ACC112 (cell line): ENCODE measurements around the gene FCHSD2.
"Not testable (repeated sequence)": the region's sequence is repeated elsewhere in the genome, so short reads cannot be mapped to it uniquely, and the experiment has no call there.

Source experiments
- H2AFZ ChIP-seq: fragments of 200-600 bp; sonication (generic); one replicate; pipeline ENCODE4 v1.6.0; 2017; ENCODE audit warnings: antibody characterized with exemption, low read length; ENCODE audit not compliant: unreplicated experiment
- H3K27ac ChIP-seq: fragments of 200-600 bp; sonication (generic); 2 replicates; pipeline ENCODE4 v1.5.1; 2014; ENCODE audit warnings: low read depth, mild to moderate bottlenecking, antibody characterized with exemption, low read length, moderate library complexity
- H3K27me3 ChIP-seq: fragments of 200-600 bp; sonication (generic); 2 replicates; pipeline ENCODE4 v1.6.1; 2014; ENCODE audit warnings: mild to moderate bottlenecking, antibody characterized with exemption, low read length, moderate library complexity, mixed read lengths; ENCODE audit not compliant: insufficient read depth
- H3K36me3 ChIP-seq: fragments of 200-600 bp; sonication (generic); 2 replicates; pipeline ENCODE4 v1.6.1; 2016; ENCODE audit warnings: mild to moderate bottlenecking, antibody characterized with exemption, low read length, moderate library complexity, mixed read lengths; ENCODE audit not compliant: insufficient read depth
- H3K4me1 ChIP-seq: fragments of 200-600 bp; sonication (generic); one replicate; pipeline ENCODE4 v1.6.1; 2016; ENCODE audit warnings: low read length, mixed read lengths; ENCODE audit not compliant: insufficient read depth, unreplicated experiment, control insufficient read depth
- H3K4me3 ChIP-seq: fragments of 200-600 bp; sonication (generic); 2 replicates; pipeline ENCODE4 v1.5.1; 2014; ENCODE audit warnings: mild to moderate bottlenecking, low read depth, low read length
- H3K79me2 ChIP-seq: fragments of 200-600 bp; sonication (generic); one replicate; pipeline ENCODE4 v1.6.0; 2016; ENCODE audit warnings: low read length; ENCODE audit not compliant: control insufficient read depth, unreplicated experiment, insufficient read depth

The FCHSD2 gene

DNA sequence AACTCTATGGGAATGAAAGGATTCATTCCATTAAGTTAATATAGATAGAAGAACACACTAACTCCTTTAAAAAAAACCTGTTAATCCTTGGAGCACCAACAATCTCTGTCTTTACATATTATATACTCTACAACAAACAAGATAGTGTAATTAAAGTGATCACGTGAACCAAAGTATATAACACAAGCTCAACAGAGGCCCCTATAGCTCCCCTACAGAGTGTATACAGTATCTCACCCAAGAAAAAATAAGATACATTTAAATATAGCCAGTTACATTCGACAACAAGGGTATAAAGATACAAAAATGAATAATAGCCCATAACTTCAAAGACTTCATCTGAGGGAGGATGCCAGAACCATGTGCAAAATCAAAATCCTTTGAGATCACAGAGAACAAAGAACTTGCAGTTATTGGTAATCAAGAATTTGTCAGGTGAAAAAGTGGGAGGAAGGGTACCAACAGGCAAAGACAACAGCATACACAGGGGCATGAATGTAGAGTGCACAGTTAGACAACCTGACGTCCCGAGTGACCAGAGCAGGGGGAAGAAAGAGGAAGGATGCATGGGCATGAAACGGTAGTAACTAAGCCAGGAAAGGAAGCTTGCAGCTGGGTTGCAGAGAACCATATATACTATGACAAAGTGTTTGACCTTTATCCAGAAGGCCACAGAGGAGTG is 4.7 kb downstream of the FCHSD2 start:
- Histone ChIP-seq H3K79me2 (peaks cover 27% of the 10 kb centered on the region), H3K4me3 (no peak overlapping the region), H3K36me3 (0 out of 2 replicates have a peak, but pooled peaks cover under 1% of the 10 kb centered on the region)

GRCh38 chr11:73136722-73137121 is 5.4 kb downstream of the FCHSD2 start:
- not testable (repeated sequence) for H3K36me3 ChIP-seq, H3K4me3 ChIP-seq, H3K27me3 ChIP-seq, H2AFZ ChIP-seq, H3K27ac ChIP-seq
- Histone ChIP-seq H3K4me1 (peaks cover 12% of the 10 kb centered on the region), H3K79me2 (peaks cover 29% of the 10 kb centered on the region)

More for the DNA sequence above, 4.7 kb downstream of the FCHSD2 start:
- H3K27me3 ChIP-seq: no peaks in the 10 kb centered on the region
- no peak overlapping the region for H3K27ac ChIP-seq
- H2AFZ ChIP-seq: no peak overlapping the region
- peaks cover 12% of the 10 kb centered on the region for H3K4me1 ChIP-seq

DNA sequence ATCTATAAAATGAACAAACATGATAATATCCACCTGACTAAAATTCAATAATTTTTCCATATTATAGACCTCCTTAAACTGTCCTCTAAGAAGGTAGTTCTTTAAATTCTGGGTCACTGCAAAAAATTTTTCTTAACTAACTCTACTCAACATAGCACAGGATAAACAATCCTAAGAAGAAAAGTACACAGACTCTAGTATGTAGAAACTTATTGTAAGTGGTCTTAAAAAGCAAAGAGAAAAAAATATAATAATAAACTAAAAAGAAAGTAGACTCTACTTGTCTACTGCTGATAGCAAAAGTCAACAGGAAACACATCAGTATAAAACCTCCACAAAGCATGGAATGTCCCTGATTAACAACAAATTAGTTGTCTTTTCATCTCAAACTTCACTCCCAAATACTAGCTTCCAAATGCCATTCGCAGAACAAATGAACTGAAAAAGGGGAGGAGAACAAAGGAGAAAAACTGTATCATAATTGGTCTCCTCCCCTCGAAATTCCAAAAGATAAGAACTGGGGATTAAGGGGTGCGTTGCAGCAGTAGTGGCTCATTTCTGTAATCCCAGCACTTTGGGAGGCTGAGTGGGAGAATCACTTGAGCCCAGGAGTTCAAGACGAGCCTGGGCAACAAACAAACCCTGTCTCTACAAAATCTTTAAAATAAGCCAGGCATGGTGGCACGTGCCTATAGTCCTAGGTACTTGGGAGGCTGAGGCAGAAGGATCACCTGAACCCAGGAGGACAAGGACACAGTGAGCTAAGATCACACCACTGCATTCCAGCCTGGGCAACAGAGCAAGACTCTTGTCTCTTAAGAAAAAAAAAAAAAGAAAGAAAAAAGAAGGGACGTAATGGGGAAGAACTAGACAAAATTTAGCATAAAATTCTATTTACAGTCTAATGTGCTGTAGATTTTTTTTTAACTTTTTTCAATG is 6.5 kb downstream of the FCHSD2 start:
- Histone ChIP-seq H3K27me3 (no peaks in the 10 kb centered on the region), H3K79me2 (peaks cover 21% of the 10 kb centered on the region), H3K36me3 (0 out of 2 replicates have a peak, but pooled peaks cover 8% of the 10 kb centered on the region), H3K27ac (no peak overlapping the region), H3K4me1 (peaks cover 12% of the 10 kb centered on the region), H2AFZ (no peak overlapping the region), H3K4me3 (no peak overlapping the region)

GRCh38 chr11:73132349-73132748 is 9.8 kb downstream of the FCHSD2 start:
- not testable (repeated sequence) for H3K36me3 ChIP-seq, H3K79me2 ChIP-seq, H3K27ac ChIP-seq, H2AFZ ChIP-seq, H3K4me3 ChIP-seq, H3K4me1 ChIP-seq, H3K27me3 ChIP-seq

DNA sequence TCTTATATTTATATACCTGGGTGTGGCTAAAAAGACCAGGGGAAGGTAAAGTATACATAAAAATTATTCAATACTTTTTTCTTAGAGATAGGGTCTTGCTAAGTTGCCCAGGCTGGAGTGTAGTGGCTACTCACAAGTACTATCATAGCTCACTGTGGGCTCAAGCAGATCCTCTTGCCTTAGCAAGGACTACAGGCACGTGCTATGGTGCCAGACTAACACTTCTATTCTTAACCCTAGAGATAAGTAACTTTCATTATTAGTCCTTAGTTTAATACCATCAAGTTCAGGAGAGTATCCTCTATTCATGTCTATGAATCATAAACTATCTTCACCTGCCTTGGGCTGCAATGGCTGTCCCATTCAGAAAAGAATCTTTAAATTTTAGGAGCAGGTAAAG is 11.9 kb downstream of the FCHSD2 start:
- Histone ChIP-seq H3K4me1 (no peaks in the 10 kb centered on the region), H3K27ac (no peak overlapping the region), H3K27me3 (no peaks in the 10 kb centered on the region), H3K4me3 (no peak overlapping the region), H2AFZ (no peak overlapping the region), H3K79me2 (peaks cover 2% of the 10 kb centered on the region), H3K36me3 (peaks cover 8% of the 10 kb centered on the region; the same call in 1 of the 2 replicates)

- Histone ChIP-seq H3K79me2 (peaks cover 2% of the 10 kb centered on the region), H3K36me3 (peaks cover 12% of the 10 kb centered on the region; the same call in 1 of the 2 replicates), H3K27me3 (no peaks in the 10 kb centered on the region), H3K4me3 (no peak overlapping the region), H3K4me1 (no peaks in the 10 kb centered on the region), H2AFZ (no peak overlapping the region), H3K27ac (no peak overlapping the region)
Measured at GRCh38 chr11:73129198-73129597, 12.9 kb downstream of the FCHSD2 start.

- Histone ChIP-seq H3K27me3 (no peaks in the 10 kb centered on the region), H3K4me1 (no peaks in the 10 kb centered on the region), H3K4me3 (no peak overlapping the region), H3K36me3 (peaks cover 7% of the 10 kb centered on the region; the same call in 1 of the 2 replicates), H3K79me2 (peaks cover 2% of the 10 kb centered on the region), H2AFZ (no peak overlapping the region), H3K27ac (no peak overlapping the region)
Measured at GRCh38 chr11:73126804-73127480, 15.2 kb downstream of the FCHSD2 start.

DNA sequence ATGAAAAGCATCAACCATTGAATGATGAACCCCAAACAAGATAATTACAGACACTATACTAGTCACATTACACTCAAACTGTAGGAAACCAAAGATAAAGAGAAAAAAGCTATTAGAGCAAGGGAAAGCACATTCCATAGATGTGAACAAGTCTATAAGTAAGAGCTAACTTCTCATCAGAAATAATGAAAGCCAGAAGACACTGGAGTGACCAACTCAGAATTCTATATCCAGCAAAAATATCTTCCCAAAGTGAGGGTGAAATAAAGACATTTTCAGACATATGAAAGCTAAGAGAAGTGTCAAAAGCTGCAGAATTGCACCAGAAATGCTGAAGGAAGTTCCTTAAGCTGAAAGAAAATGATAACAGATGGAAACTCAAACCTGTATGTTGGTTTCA is 17.3 kb downstream of the FCHSD2 start:
- H2AFZ ChIP-seq: no peak overlapping the region
- H3K79me2 ChIP-seq: no peaks in the 10 kb centered on the region
- peaks cover 4% of the 10 kb centered on the region; the same call in 1 of the 2 replicates for H3K36me3 ChIP-seq
- H3K27me3 ChIP-seq: no peaks in the 10 kb centered on the region
- no peak overlapping the region for H3K27ac ChIP-seq
- no peak overlapping the region for H3K4me3 ChIP-seq
- no peaks in the 10 kb centered on the region for H3K4me1 ChIP-seq

DNA sequence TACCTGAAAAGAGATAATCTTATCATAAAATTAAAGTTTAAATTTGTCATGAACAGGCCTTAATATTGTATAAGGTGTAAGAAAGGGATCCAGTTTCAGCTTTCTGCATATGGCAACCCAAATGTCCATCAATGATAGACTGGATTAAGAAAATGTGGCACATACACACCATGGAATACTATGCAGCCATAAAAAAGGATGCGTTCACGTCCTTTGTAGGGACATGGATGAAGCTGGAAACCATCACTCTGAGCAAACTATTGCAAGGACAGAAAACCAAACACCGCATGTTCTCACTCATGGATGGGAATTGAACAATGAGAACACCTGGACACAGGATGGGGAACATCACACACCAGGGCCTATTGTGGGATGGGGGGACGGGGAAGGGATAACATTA is 18.2 kb downstream of the FCHSD2 start:
- not testable (repeated sequence) for H3K36me3 ChIP-seq, H3K27ac ChIP-seq, H3K27me3 ChIP-seq, H3K79me2 ChIP-seq, H3K4me3 ChIP-seq, H3K4me1 ChIP-seq, H2AFZ ChIP-seq

GRCh38 chr11:73121692-73122091 is 20.4 kb downstream of the FCHSD2 start:
- H3K27me3 ChIP-seq: no peaks in the 10 kb centered on the region
- no peaks in the 10 kb centered on the region for H3K79me2 ChIP-seq
- H3K4me3 ChIP-seq: no peak overlapping the region
- no peaks in the 10 kb centered on the region for H3K4me1 ChIP-seq
- no peak overlapping the region for H3K27ac ChIP-seq
- peaks cover 4% of the 10 kb centered on the region; the same call in 1 of the 2 replicates for H3K36me3 ChIP-seq
- H2AFZ ChIP-seq: no peak overlapping the region
